ENCODE data around the gene CAMSAP1. TPM values are rescaled to one million over a fixed set of nuclear protein-coding genes. Genes with fewer than 3 reads are reported as not detected.

CAMSAP1 gene
- total and polyA plus RNA-seq, 10 of the 15 experiments (the other 5 are each of a cell fraction or from before 2014, with no cell fraction given): 1.4 to 24.7 (median 8.0) TPM

DNA sequence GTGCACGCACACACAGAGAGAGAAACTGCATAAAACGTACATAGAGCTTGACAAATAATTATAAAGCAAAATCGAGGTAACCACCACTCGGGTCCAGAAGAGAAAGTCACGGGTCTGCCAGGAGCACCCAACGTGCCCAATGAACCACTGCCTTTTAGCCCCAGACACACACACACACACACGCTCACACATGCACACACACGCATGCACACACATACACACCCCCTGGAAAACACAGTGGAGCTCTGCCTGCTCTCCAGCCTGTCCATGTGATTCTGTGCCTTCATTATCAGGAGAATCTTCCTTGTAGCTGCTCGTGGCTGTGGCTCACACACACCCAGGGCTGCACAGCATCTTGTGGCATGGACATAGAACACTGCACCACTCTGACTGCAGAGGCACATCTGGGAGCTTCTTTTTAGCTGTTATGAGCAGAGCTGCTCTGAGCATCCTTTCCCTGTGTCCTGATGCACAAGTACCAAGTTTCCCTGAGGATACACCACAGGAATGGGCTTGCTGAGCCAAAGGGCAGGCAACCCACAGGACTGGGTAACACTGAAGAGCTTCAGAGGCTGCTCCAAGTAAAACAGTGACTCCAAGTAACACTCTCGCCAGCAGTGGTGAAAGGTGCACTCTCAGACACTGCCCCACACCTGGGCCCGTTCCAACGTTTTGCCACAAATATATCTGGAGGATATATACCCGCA is 58.9 kb downstream of the CAMSAP1 start:
- Histone ChIP-seq H4K20me1 (ENCODE audit: control insufficient read depth, insufficient read depth) (no peaks in the 10 kb centered on the region), H3K9ac (ENCODE audit: control insufficient read depth, insufficient read depth, low read length) (no peak overlapping the region), H3K27ac (ENCODE audit: control insufficient read depth, insufficient read depth) (no peak overlapping the region), H3K36me3 (ENCODE audit: control insufficient read depth in 2 of 2, insufficient read depth in 2 of 2, low read length in 1 of 2) (peaks cover 7% of the 10 kb centered on the region in 2 experiments), H3K4me1 (ENCODE audit: control insufficient read depth, insufficient read depth, low read length) (no peaks in the 10 kb centered on the region), H3K79me2 (ENCODE audit: control insufficient read depth, insufficient read depth, low read length) (no peaks in the 10 kb centered on the region), H2AFZ (ENCODE audit: control insufficient read depth, low read depth, low read length) (no peak overlapping the region), H3K9me3 (replicated peaks; ENCODE audit: control insufficient read depth, insufficient read depth, low read length) (no peaks in the 10 kb centered on the region), H3K4me2 (ENCODE audit: control insufficient read depth, insufficient read depth) (no peak overlapping the region), H3K27me3 (replicated peaks in 1 of 2; ENCODE audit: control insufficient read depth in 2 of 2, insufficient read depth in 2 of 2, low read length in 1 of 2) (no peaks in the 10 kb centered on the region), H3K4me3 (no peak overlapping the region)
- no TSS peak for BruUV-seq (replicated peaks)
- ChIA-PET RAD21 (ENCODE audit: unreplicated experiment) (no interaction called here), CTCF (no interaction called here), POLR2A (no interaction called here), SMC1A (ENCODE audit: uncharacterized antibody, unreplicated experiment) (no interaction called here)
- intact Hi-C loops (cut with micrococcal nuclease; ENCODE audit: unreplicated experiment): no loop called here
- ATAC-seq: no peak
- DNase-seq (ENCODE audit: low read depth, low spot score): no peak
- no peak for FAIRE-seq
- in situ Hi-C loops (cut with MboI): no loop called here
- 91% methylated on average over 13 of the region's 13 CpGs for WGBS (ENCODE audit: insufficient coverage, insufficient replicate concordance, low lambda C conversion rate, missing lambda C conversion rate)
- TF ChIP-seq TCF7 (IDR thresholded peaks at IDR 0.05; ENCODE audit: borderline replicate concordance): no peak
- no peak for TF ChIP-seq NRF1 (conservative IDR thresholded peaks at IDR 0.05; ENCODE audit: low read depth, low read length)
- TF ChIP-seq ASH2L (IDR thresholded peaks at IDR 0.05; ENCODE audit: borderline replicate concordance, low read depth): no peak
- no peak for TF ChIP-seq FOS (IDR thresholded peaks at IDR 0.05; ENCODE audit: borderline replicate concordance, extremely low read depth, insufficient read length)
- TF ChIP-seq BMI1 (IDR thresholded peaks at IDR 0.05; ENCODE audit: borderline replicate concordance): no peak
- TF ChIP-seq, protein P1, sequence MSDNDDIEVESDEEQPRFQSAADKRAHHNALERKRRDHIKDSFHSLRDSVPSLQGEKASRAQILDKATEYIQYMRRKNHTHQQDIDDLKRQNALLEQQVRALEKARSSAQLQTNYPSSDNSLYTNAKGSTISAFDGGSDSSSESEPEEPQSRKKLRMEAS (IDR thresholded peaks at IDR 0.05; ENCODE audit: low read depth, low read length): no peak
- TF ChIP-seq CHD2 (IDR thresholded peaks at IDR 0.05; ENCODE audit: borderline replicate concordance, low read depth, low read length): no peak
- TF ChIP-seq TARDBP (IDR thresholded peaks at IDR 0.05; ENCODE audit: borderline replicate concordance): no peak
- no peak for TF ChIP-seq BHLHE40 (IDR thresholded peaks at IDR 0.05; ENCODE audit: borderline replicate concordance in 1 of 2, low read depth in 2 of 2, low read length in 1 of 2)
